ENCODE data around the gene TRMT11.

- no peak for TF ChIP-seq SMC3 (conservative IDR thresholded peaks at IDR 0.05; ENCODE audit: insufficient read depth, low read depth, low read length)
- TF ChIP-seq TSHZ1 (CRISPR knock-in tag; IDR thresholded peaks at IDR 0.05), result no peak
- no peak for TF ChIP-seq ZNF3 (CRISPR knock-in tag; IDR thresholded peaks at IDR 0.05)
- TF ChIP-seq KDM1A (IDR thresholded peaks at IDR 0.05), result 0 out of 4 replicates have a peak, but pooled peaks of 1 of the 2 experiments have one; percentile 22
- TF ChIP-seq REST (IDR thresholded peaks at IDR 0.05; ENCODE audit: borderline replicate concordance), result no peak
- TF ChIP-seq REST (CRISPR knock-in tag; IDR thresholded peaks at IDR 0.05; ENCODE audit: low read depth), result no peak
- no peak for TF ChIP-seq RAD51 (IDR thresholded peaks at IDR 0.05; ENCODE audit: borderline replicate concordance, low read depth)
- no peak for TF ChIP-seq SRSF7 (optimal IDR thresholded peaks at IDR 0.05; ENCODE audit: low read depth, low read length)
- TF ChIP-seq YY1 (IDR thresholded peaks at IDR 0.05; ENCODE audit: borderline replicate concordance in 1 of 3, control insufficient read depth in 1 of 3, extremely low read depth in 1 of 3, insufficient read depth in 3 of 3, insufficient read length in 1 of 3, insufficient replicate concordance in 2 of 3, low read depth in 1 of 3, low read length in 2 of 3), result no peak
- no peak for TF ChIP-seq CBX3 (IDR thresholded peaks at IDR 0.05; ENCODE audit: borderline replicate concordance in 1 of 2, low read length in 2 of 2)
- no peak for TF ChIP-seq ZNF431 (CRISPR knock-in tag; IDR thresholded peaks at IDR 0.05)
Observed at GRCh38 chr6:126076992-126077664, 90.8 kb downstream of the TRMT11 start.

Measured in K562 (cell line).